Measurements from ENCODE around the gene SPAG8. TPM values are rescaled to one million over a fixed set of nuclear protein-coding genes. Genes with fewer than 3 reads are reported as not detected.

The SPAG8 gene
- total and polyA plus RNA-seq, 2 donors (not counting 1 experiment from before 2014, with no cell fraction given) = 2.0 to 5.4 TPM

DNA sequence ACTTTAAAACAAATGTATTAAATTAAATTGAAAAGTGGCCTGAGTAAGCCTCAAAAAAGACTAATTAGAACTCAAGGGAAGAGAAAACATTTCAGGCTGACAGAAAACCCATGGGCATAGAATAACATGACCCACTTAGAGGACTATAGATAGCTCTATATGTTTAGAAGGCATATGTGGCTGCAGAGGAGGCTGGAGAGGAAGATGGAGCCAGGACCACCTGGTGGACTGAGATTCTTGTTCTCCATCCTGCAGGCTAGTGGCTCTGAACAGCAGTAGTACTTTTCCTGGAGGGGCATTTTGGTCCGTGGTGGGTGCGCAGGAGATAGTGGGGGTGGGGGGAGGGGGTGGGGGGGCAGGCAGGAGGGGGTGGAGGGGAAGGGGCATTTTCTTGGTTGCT is 31.0 kb downstream of the SPAG8 start:
- Histone ChIP-seq H3K4me3 (ENCODE audit: control extremely low read depth in 1 of 5, extremely low read depth in 1 of 5, insufficient read depth in 1 of 5, low read depth in 2 of 5, low read length in 4 of 5) (no peak overlapping the region), H3K36me3 (replicated peaks in 1 of 2; ENCODE audit: control extremely low read depth in 1 of 2, control insufficient read depth in 1 of 2, extremely low read depth in 1 of 2, insufficient read depth in 2 of 2, low read length in 1 of 2) (peaks cover 0 to 6% of the 10 kb centered on the region in 2 experiments), H3K27ac (ENCODE audit: low read length in 2 of 2) (no peak overlapping the region), H3K9ac (ENCODE audit: low read length) (no peak overlapping the region), H3K4me1 (ENCODE audit: control insufficient read depth in 2 of 2, insufficient read depth in 2 of 2, low read length in 2 of 2) (peaks cover 2 to 3% of the 10 kb centered on the region in 2 donors), H2AFZ (ENCODE audit: insufficient read depth, low read depth, low read length, poor library complexity, severe bottlenecking) (no peak overlapping the region), H4K20me1 (ENCODE audit: control insufficient read depth, insufficient read depth, low read length, poor library complexity, severe bottlenecking) (no peaks in the 10 kb centered on the region), H3K79me2 (ENCODE audit: control insufficient read depth, insufficient read depth, low read length) (peaks cover 8% of the 10 kb centered on the region), H3K27me3 (replicated peaks in 1 of 4; ENCODE audit: control extremely low read depth in 1 of 4, control insufficient read depth in 3 of 4, insufficient read depth in 4 of 4, low read length in 3 of 4) (no peaks in the 10 kb centered on the region), H3K9me3 (ENCODE audit: control extremely low read depth in 1 of 3, control insufficient read depth in 2 of 3, insufficient read depth in 1 of 3, low read length in 2 of 3) (no peaks in the 10 kb centered on the region), H3K4me2 (replicated peaks; ENCODE audit: low read depth, low read length, poor library complexity, severe bottlenecking) (no peak overlapping the region)
- Mint-ChIP-seq H3K9me3 (ENCODE audit: insufficient read depth) (no peaks in the 10 kb centered on the region), H3K4me1 (peaks cover 2% of the 10 kb centered on the region), H3K27me3 (no peaks in the 10 kb centered on the region), H3K27ac (no peak overlapping the region), H3K4me3 (no peak overlapping the region)
- POLR2A ChIA-PET = interaction anchor here (0.7 kb wide), 1 partner anchor 25 kb away, joined by 9 read pairs; no protein-coding TSS in a partner anchor
- ATAC-seq (ENCODE audit: low read depth) (no peak), DNase-seq (no peak)
- TF ChIP-seq, protein P1, sequence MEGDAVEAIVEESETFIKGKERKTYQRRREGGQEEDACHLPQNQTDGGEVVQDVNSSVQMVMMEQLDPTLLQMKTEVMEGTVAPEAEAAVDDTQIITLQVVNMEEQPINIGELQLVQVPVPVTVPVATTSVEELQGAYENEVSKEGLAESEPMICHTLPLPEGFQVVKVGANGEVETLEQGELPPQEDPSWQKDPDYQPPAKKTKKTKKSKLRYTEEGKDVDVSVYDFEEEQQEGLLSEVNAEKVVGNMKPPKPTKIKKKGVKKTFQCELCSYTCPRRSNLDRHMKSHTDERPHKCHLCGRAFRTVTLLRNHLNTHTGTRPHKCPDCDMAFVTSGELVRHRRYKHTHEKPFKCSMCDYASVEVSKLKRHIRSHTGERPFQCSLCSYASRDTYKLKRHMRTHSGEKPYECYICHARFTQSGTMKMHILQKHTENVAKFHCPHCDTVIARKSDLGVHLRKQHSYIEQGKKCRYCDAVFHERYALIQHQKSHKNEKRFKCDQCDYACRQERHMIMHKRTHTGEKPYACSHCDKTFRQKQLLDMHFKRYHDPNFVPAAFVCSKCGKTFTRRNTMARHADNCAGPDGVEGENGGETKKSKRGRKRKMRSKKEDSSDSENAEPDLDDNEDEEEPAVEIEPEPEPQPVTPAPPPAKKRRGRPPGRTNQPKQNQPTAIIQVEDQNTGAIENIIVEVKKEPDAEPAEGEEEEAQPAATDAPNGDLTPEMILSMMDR (IDR thresholded peaks at IDR 0.05) = no peak
- no peak for TF ChIP-seq EZH2 (IDR thresholded peaks at IDR 0.05; ENCODE audit: borderline replicate concordance, insufficient read depth, low read depth, low read length, poor library complexity, severe bottlenecking)
- intact Hi-C loops (cut with micrococcal nuclease) = no loop called here
- no CpG with 5 or more reads among the region's 2 CpGs for WGBS (ENCODE audit: insufficient coverage)
- CTCF ChIA-PET = interaction anchor here (1.0 to 1.6 kb wide), 3 partner anchors 9 to 45 kb away, joined by 3 to 4 read pairs (median 4); no protein-coding TSS in a partner anchor

DNA sequence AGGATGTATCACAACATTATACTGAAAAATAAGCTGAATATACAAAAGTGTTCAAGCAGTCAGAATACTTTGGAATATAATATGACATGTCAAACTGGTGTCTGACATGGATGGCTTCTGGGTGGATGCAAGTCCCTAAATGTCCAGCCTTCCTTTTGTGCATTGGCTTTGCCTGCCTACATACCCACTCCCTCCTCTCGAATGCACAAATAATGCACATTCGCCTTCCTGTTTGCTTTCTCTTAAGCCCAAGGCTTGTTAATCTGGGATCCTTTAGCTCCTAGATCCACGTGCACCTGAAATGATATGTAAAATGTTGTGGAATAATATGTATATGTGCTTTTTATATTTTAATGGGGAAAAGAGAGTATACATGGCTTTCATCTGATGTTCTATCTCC is 33.6 kb downstream of the SPAG8 start:
- Mint-ChIP-seq H3K4me1 (peaks cover 15% of the 10 kb centered on the region), H3K27me3 (no peaks in the 10 kb centered on the region), H3K9me3 (ENCODE audit: insufficient read depth) (no peaks in the 10 kb centered on the region), H3K27ac (no peak overlapping the region), H3K4me3 (no peak overlapping the region)
- Histone ChIP-seq H3K4me3 (ENCODE audit: control extremely low read depth in 1 of 5, extremely low read depth in 1 of 5, insufficient read depth in 1 of 5, low read depth in 2 of 5, low read length in 4 of 5) (no peak overlapping the region), H3K9me3 (ENCODE audit: control extremely low read depth in 1 of 3, control insufficient read depth in 2 of 3, insufficient read depth in 1 of 3, low read length in 2 of 3) (no peaks in the 10 kb centered on the region), H3K27ac (ENCODE audit: low read length in 2 of 2) (no peak overlapping the region), H3K4me2 (replicated peaks; ENCODE audit: low read depth, low read length, poor library complexity, severe bottlenecking) (no peak overlapping the region), H3K36me3 (replicated peaks in 1 of 2; ENCODE audit: control extremely low read depth in 1 of 2, control insufficient read depth in 1 of 2, extremely low read depth in 1 of 2, insufficient read depth in 2 of 2, low read length in 1 of 2) (no peaks in the 10 kb centered on the region), H4K20me1 (ENCODE audit: control insufficient read depth, insufficient read depth, low read length, poor library complexity, severe bottlenecking) (no peaks in the 10 kb centered on the region), H2AFZ (ENCODE audit: insufficient read depth, low read depth, low read length, poor library complexity, severe bottlenecking) (no peak overlapping the region), H3K27me3 (replicated peaks in 1 of 4; ENCODE audit: control extremely low read depth in 1 of 4, control insufficient read depth in 3 of 4, insufficient read depth in 4 of 4, low read length in 3 of 4) (no peaks in the 10 kb centered on the region), H3K79me2 (ENCODE audit: control insufficient read depth, insufficient read depth, low read length) (no peaks in the 10 kb centered on the region), H3K4me1 (ENCODE audit: control insufficient read depth in 2 of 2, insufficient read depth in 2 of 2, low read length in 2 of 2) (peaks cover 6 to 15% of the 10 kb centered on the region in 2 donors), H3K9ac (ENCODE audit: low read length) (no peak overlapping the region)
- POLR2A ChIA-PET = interaction anchor here (0.6 kb wide), 2 partner anchors 83 to 125 kb away, joined by 3 read pairs; no protein-coding TSS in a partner anchor
- CTCF ChIA-PET = interaction anchor here (1.0 to 2.7 kb wide), 7 partner anchors 10 to 167 kb away, joined by 3 to 11 read pairs (median 4); no protein-coding TSS in a partner anchor
- intact Hi-C loops (cut with micrococcal nuclease) = no loop called here
- no peak for DNase-seq
- TF ChIP-seq, protein P1 (IDR thresholded peaks at IDR 0.05) = no peak
- no peak for TF ChIP-seq EZH2 (IDR thresholded peaks at IDR 0.05; ENCODE audit: borderline replicate concordance, insufficient read depth, low read depth, low read length, poor library complexity, severe bottlenecking)
- no CpG with 5 or more reads among the region's 3 CpGs for WGBS (ENCODE audit: insufficient coverage)
- ATAC-seq (ENCODE audit: low read depth) = no peak

Measured in B cell (primary cell).